HG02571 (cell line): ENCODE measurements around the gene SCAF11.
"Not testable (repeated sequence)": the region's sequence is repeated elsewhere in the genome, so short reads cannot be mapped to it uniquely, and the experiment has no call there.

Experiments
- ATAC-seq: cut with Tn5 transposase; IDR thresholded peaks from one replicate; pipeline ENCODE4 v1.9.1; 2021; ENCODE audit warnings: mild to moderate bottlenecking, moderate library complexity; ENCODE audit not compliant: unreplicated experiment

SCAF11 gene

GRCh38 chr12:45990468-45991283 is at the start of gene SCAF11:
Gene SCAF11, minus strand, starts transcription at chr12:45990574. Its CDS starts 26,407 bp downstream, at chr12:45964167.
- peak; percentile 70 for ATAC-seq

- not testable (repeated sequence) for ATAC-seq
Observed at GRCh38 chr12:46037066-46037465, 46.7 kb upstream of the SCAF11 start.

- ATAC-seq, result no peak
Observed at GRCh38 chr12:46027172-46027571, 36.8 kb upstream of the SCAF11 start.

- ATAC-seq, result no peak
Observed at GRCh38 chr12:46024099-46024498, 33.7 kb upstream of the SCAF11 start.

- ATAC-seq, result no peak
Observed at GRCh38 chr12:46020768-46021167, 30.4 kb upstream of the SCAF11 start.

- not testable (repeated sequence) for ATAC-seq
Observed at GRCh38 chr12:46018712-46019111, 28.3 kb upstream of the SCAF11 start.

- ATAC-seq, result not testable (repeated sequence)
Observed at GRCh38 chr12:46017866-46018375, 27.5 kb upstream of the SCAF11 start.

GRCh38 chr12:46005823-46006222 is 15.4 kb upstream of the SCAF11 start:
- no peak for ATAC-seq

- ATAC-seq, result no peak
Observed at GRCh38 chr12:46005151-46005797, 14.9 kb upstream of the SCAF11 start.

GRCh38 chr12:46004715-46005114 is 14.3 kb upstream of the SCAF11 start:
- ATAC-seq, result no peak

GRCh38 chr12:46000076-46000475 is 9.7 kb upstream of the SCAF11 start:
- ATAC-seq, result not testable (repeated sequence)

GRCh38 chr12:45994736-45995135 is 4.4 kb upstream of the SCAF11 start:
- no peak for ATAC-seq

GRCh38 chr12:45991284-45992249 is 1.2 kb upstream of the SCAF11 start:
- ATAC-seq, result peak; percentile 26

- peak; percentile 25 for ATAC-seq
Observed at GRCh38 chr12:45989721-45990467, 480 bp downstream of the SCAF11 start.

- no peak for ATAC-seq
Observed at GRCh38 chr12:45989287-45989686, 1.1 kb downstream of the SCAF11 start.

- ATAC-seq, result no peak
Observed at GRCh38 chr12:45988264-45988663, 2.1 kb downstream of the SCAF11 start.

GRCh38 chr12:45987340-45987727 is 3.0 kb downstream of the SCAF11 start:
- ATAC-seq, result no peak

GRCh38 chr12:45986641-45987339 is 3.6 kb downstream of the SCAF11 start:
- no peak for ATAC-seq

GRCh38 chr12:45981075-45981837 is 9.1 kb downstream of the SCAF11 start:
- no peak for ATAC-seq
